Right ventricle myocardium inferior (tissue), 1 donor: ENCODE data around the gene RAB11FIP4. TPM values are rescaled to one million over a fixed set of nuclear protein-coding genes. Genes with fewer than 3 reads are reported as not detected.

Experiments used
- ATAC-seq: fragments of 200-7000 bp; cut with Tn5 transposase; one replicate; pipeline ENCODE4 v1.9.1; 2020; ENCODE audit warnings: mild to moderate bottlenecking, moderate library complexity
- DNase-seq: peaks from one replicate; pipeline ENCODE4 v3.0.0; 2021; ENCODE audit errors: missing footprints
- intact Hi-C: fragments of 100-400 bp; cut with DNase I; formaldehyde crosslinking; loops from one replicate; pipeline ENCODE4 v1.11.0; 2022
- total RNA-seq: library from RNA; stranded (reverse); fragmentation: NEBNext Ultra II Directional; extraction: Animal tissue kit (Norgen Biotek cat#: 25700); gene quantifications from one replicate; pipeline ENCODE4 v1.2.1, GENCODE V29; 2021
- donor health status: DM: no; HTN: yes; CAD: no; lungs with severe emphysema.

RAB11FIP4 gene
- total RNA-seq, 1 donor from 2014 or later = 13.6 TPM

GRCh38 chr17:31401456-31402254 lies 10.2 kb downstream of the RAB11FIP4 start:
- no peak for ATAC-seq
- intact Hi-C loops = no loop called here
- no peak for DNase-seq

GRCh38 chr17:31404028-31404949 lies 12.8 kb downstream of the RAB11FIP4 start:
- ATAC-seq (no peak), DNase-seq (no peak)
- intact Hi-C loops = no loop called here

GRCh38 chr17:31405890-31406371 lies 14.5 kb downstream of the RAB11FIP4 start:
- intact Hi-C loops = no loop called here
- no peak for ATAC-seq
- DNase-seq = no peak

DNA sequence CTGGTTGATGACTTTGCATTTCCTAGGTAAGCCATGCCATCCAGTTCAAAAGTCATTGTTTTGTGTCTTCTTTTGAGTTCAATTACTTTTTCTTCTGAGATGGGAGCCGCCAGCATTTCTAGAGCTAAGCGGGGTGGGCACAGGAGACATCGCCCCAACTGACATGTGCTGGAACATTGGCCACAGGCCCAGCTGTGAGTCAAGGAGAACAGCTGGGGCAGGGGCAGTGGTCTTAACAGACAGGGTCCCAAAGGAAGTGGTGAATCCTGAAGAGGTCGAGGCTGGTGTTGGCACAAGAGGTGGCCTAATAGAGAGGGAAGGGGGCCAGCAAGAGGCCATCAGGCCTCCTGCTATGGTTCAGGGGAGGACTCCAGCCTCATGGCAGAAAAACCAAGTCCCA lies 17.1 kb downstream of the RAB11FIP4 start:
- ATAC-seq = no peak
- intact Hi-C loops = no loop called here
- DNase-seq = no peak

- intact Hi-C loops = no loop called here
- peak; percentile 37 for DNase-seq
- ATAC-seq = no peak
Observed at GRCh38 chr17:31411707-31412285, 20.3 kb downstream of the RAB11FIP4 start.

DNA sequence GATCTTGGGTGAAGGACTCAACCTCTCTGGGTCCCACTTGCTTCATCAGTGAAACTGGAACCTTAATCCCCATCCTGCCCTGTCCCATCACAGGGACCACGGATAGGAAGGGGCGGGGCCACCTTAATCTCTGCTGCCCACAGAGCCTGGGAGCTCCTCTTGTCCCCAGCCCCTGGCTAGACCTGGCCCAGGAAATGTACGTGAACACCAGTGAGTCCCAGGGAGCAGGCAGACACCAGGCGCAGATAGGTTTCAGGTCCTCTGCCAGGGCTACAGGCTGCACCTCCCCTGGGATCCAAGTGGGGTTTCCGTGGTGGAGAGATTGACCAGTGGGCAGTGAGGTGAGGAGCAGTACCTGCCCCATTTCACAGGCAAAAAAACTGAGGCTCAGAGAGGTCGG lies 21.0 kb downstream of the RAB11FIP4 start:
- intact Hi-C loops = no loop called here
- ATAC-seq = no peak
- DNase-seq = peak; percentile 14

DNA sequence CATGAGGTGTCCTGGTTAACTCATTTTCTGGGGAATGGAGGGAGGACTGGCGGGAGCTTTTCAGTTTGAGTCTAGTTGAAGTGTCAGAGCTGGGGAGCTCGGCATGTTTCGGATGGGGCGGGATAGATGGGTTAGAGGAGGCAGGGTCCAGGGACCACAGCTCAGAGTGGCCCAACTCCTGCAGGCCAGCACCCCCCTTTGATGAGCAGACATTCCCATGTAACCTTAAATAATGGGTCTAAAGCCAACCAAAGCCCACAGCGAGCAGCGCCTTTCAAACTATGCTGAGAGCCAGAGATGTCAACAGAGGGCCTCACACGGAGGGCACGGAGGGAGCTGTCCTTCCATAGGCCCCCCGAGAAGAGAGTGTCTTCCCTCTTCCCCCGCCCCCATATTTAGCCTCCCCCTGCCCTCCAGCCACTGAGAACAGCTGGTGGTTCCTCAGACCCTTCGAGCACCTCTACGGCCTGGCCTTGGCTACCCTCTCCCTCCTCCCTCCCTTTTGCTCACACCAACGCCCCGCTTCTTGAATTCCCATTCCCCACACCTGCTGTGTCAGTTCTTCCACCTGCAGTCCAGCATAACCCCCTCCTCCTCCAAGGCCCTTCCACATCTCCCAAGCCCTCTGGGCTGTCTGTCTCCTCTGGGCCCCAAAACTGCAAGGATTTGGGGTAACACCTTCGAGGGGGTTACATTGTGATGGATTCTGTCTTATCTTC lies 21.8 kb downstream of the RAB11FIP4 start:
- DNase-seq (peak; percentile 47), ATAC-seq (no peak)
- intact Hi-C loops = no loop called here

DNA sequence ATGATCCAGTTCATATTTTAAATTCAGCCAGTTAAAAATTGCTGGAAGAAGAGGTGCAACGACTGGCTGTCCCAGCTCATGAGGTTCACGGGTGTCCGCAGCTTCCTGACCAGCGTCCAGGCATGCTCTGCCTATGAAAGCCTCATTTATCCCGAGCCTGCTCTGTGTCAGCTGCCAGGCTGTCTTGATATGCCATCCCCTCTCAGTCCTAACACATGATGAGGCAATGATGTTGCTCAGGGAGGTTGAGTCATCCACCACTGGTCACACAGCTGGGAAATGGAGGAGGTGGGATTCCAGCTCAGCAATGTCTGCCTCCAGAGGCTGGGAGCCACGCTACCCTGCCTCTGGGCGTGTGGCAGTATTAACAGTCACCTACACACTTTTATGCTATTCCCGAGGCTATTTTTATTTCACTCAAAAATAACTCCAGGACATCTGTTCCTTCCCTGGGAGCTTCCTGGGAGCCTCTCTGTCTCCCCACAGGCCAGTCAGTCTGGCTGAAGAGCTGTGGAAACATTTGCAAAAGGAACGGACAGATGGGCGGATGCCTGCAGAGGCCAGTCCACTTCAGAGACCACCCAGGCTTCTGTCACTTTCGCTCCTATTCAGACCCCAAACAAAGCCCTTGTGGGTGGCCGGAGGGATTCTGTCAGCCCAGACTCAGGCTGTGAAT lies 22.5 kb downstream of the RAB11FIP4 start:
- ATAC-seq = peak; percentile 53
- intact Hi-C loops = no loop called here
- DNase-seq = peak; percentile 39

GRCh38 chr17:31414550-31414918 lies 23.1 kb downstream of the RAB11FIP4 start:
- ATAC-seq = no peak
- intact Hi-C loops = no loop called here
- peak; percentile 28 for DNase-seq

GRCh38 chr17:31415004-31415454 lies 23.6 kb downstream of the RAB11FIP4 start:
- peak; percentile 44 for DNase-seq
- ATAC-seq = no peak
- intact Hi-C loops = no loop called here

- ATAC-seq = no peak
- DNase-seq = peak; percentile 46
Observed at GRCh38 chr17:31415640-31416502, 24.4 kb downstream of the RAB11FIP4 start.

GRCh38 chr17:31416503-31416923 lies 25.0 kb downstream of the RAB11FIP4 start:
- ATAC-seq = peak; percentile 82
- intact Hi-C loops = no loop called here

More at GRCh38 chr17:31415640-31416502, 24.4 kb downstream of the RAB11FIP4 start:
- intact Hi-C loops = no loop called here

GRCh38 chr17:31417051-31417792 lies 25.7 kb downstream of the RAB11FIP4 start:
- peak; percentile 13 for DNase-seq
- intact Hi-C loops = no loop called here

More at GRCh38 chr17:31416503-31416923, 25.0 kb downstream of the RAB11FIP4 start:
- DNase-seq = peak; percentile 74

GRCh38 chr17:31418773-31419350 lies 27.4 kb downstream of the RAB11FIP4 start:
- ATAC-seq (no peak), DNase-seq (no peak)
- intact Hi-C loops = no loop called here

More at GRCh38 chr17:31417051-31417792, 25.7 kb downstream of the RAB11FIP4 start:
- ATAC-seq = no peak

GRCh38 chr17:31422443-31422842 lies 31.0 kb downstream of the RAB11FIP4 start:
- no peak for ATAC-seq
- no peak for DNase-seq

DNA sequence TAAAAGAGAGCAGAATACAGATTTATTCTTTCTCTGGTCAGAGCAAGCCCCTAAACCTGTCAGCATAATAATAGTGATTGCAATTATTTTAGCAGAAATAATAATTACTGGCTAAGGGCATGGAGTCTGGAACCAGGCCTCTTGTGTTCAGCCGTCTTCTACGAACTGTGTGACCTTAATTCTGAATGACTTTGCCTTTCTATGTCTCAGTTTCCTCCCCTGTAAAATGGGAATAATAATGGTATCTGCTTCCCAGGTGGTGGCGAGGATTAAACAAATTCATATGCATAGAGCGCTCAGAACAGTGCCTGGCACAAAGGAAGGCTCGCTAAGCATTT lies 33.4 kb downstream of the RAB11FIP4 start:
- ATAC-seq (no peak), DNase-seq (peak; percentile 0)
- intact Hi-C loops = no loop called here

More at GRCh38 chr17:31422443-31422842, 31.0 kb downstream of the RAB11FIP4 start:
- intact Hi-C loops = no loop called here
